Measurements from ENCODE around the gene RRAD. TPM values are rescaled to one million over a fixed set of nuclear protein-coding genes. Genes with fewer than 3 reads are reported as not detected.

Gene RRAD
- polyA plus RNA-seq, 1 donor from 2014 or later, result 1.0 TPM

DNA sequence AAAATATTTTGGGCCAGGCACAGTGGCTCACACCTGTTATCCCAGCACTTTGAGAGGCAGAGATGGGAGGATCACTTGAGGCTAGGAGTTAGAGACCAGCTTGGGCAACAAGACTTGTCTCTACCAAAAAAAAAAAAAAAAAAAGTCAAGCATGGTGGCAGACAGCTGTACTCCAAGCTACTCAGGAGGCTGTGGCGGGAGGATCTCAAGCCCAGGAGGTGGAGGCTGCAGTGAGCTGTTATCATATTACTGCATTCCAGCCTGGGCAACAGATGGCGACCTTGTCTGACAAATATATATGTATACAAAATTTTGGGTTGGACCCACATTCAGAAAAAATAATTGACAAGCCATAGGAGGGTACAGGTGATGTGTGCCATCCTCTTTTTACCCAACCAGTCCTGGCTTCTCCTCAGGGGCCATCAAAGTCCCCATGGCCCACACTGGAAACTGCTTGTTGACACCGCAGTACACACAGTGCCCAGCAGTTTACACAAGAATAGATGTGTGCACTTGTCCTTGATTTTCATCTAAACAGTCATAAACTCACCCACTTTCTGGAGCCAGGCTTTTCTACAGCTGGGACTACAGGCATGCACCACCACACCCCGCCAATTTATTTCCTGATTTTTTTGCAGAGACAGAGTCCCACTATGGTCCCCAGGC, 11.7 kb upstream of the RRAD start:
- Histone ChIP-seq H3K4me2 (ENCODE audit: low read length) (no peak overlapping the region), H3K79me2 (replicated peaks; ENCODE audit: insufficient read depth, low read length) (peaks cover 10% of the 10 kb centered on the region)

DNA sequence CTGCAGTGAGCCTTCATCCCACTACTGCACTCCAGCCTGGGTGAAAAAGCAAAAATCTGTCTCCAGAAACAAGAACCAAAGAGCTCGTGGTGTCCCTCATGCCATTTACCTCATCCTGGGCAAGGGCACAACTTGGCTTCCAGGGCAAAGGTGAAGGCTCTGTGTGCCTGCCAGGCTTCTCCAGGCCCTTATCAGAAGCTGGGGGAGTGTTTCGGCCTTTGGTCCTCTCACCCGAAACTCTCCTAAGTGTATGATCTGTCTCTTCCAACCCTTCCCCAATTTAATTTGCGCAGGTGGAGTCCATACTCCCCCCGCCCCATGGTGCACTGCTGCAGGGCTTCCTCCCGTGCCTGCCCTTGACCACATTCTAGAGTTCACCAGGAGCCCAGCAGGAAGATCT, 11.1 kb upstream of the RRAD start:
- H3F3A ChIP-seq (ENCODE audit: insufficient read depth, low read length, poor library complexity, severe bottlenecking), result no peaks in the 10 kb centered on the region
- TF ChIP-seq MXI1 (conservative IDR thresholded peaks at IDR 0.05; ENCODE audit: poor library complexity, severe bottlenecking) (no peak), TAF1 (IDR thresholded peaks at IDR 0.05; ENCODE audit: low read depth) (no peak), POLR2AphosphoS5 (IDR thresholded peaks at IDR 0.05) (no peak), EZH2 (IDR thresholded peaks at IDR 0.05; ENCODE audit: borderline replicate concordance, insufficient read depth, low read length, poor library complexity, severe bottlenecking) (no peak), SMC3 (conservative IDR thresholded peaks at IDR 0.05; ENCODE audit: poor library complexity) (no peak), RAD21 (conservative IDR thresholded peaks at IDR 0.05) (no peak), EP300 (conservative IDR thresholded peaks at IDR 0.05; ENCODE audit: poor library complexity, severe bottlenecking) (no peak)
- TF ChIP-seq, protein P1, sequence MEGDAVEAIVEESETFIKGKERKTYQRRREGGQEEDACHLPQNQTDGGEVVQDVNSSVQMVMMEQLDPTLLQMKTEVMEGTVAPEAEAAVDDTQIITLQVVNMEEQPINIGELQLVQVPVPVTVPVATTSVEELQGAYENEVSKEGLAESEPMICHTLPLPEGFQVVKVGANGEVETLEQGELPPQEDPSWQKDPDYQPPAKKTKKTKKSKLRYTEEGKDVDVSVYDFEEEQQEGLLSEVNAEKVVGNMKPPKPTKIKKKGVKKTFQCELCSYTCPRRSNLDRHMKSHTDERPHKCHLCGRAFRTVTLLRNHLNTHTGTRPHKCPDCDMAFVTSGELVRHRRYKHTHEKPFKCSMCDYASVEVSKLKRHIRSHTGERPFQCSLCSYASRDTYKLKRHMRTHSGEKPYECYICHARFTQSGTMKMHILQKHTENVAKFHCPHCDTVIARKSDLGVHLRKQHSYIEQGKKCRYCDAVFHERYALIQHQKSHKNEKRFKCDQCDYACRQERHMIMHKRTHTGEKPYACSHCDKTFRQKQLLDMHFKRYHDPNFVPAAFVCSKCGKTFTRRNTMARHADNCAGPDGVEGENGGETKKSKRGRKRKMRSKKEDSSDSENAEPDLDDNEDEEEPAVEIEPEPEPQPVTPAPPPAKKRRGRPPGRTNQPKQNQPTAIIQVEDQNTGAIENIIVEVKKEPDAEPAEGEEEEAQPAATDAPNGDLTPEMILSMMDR (IDR thresholded peaks at IDR 0.05; ENCODE audit: poor library complexity, severe bottlenecking), result no peak
- TF ChIP-seq, protein P2, sequence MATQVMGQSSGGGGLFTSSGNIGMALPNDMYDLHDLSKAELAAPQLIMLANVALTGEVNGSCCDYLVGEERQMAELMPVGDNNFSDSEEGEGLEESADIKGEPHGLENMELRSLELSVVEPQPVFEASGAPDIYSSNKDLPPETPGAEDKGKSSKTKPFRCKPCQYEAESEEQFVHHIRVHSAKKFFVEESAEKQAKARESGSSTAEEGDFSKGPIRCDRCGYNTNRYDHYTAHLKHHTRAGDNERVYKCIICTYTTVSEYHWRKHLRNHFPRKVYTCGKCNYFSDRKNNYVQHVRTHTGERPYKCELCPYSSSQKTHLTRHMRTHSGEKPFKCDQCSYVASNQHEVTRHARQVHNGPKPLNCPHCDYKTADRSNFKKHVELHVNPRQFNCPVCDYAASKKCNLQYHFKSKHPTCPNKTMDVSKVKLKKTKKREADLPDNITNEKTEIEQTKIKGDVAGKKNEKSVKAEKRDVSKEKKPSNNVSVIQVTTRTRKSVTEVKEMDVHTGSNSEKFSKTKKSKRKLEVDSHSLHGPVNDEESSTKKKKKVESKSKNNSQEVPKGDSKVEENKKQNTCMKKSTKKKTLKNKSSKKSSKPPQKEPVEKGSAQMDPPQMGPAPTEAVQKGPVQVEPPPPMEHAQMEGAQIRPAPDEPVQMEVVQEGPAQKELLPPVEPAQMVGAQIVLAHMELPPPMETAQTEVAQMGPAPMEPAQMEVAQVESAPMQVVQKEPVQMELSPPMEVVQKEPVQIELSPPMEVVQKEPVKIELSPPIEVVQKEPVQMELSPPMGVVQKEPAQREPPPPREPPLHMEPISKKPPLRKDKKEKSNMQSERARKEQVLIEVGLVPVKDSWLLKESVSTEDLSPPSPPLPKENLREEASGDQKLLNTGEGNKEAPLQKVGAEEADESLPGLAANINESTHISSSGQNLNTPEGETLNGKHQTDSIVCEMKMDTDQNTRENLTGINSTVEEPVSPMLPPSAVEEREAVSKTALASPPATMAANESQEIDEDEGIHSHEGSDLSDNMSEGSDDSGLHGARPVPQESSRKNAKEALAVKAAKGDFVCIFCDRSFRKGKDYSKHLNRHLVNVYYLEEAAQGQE (IDR thresholded peaks at IDR 0.05; ENCODE audit: borderline replicate concordance), result no peak
- H3K79me2 ChIP-seq (replicated peaks; ENCODE audit: insufficient read depth, low read length), result peaks cover 10% of the 10 kb centered on the region
- no peaks in the 10 kb centered on the region for H3K27me3 ChIP-seq (ENCODE audit: insufficient read depth, low read depth, low read length)
- H3K9me3 ChIP-seq (ENCODE audit: low read length), result no peaks in the 10 kb centered on the region
- peaks cover 5% of the 10 kb centered on the region for H4K20me1 ChIP-seq (ENCODE audit: insufficient read depth)
- peak overlapping the region; percentile 99 for H3K4me3 ChIP-seq (ENCODE audit: low read length)
- H3K27ac ChIP-seq (ENCODE audit: low read length), result no peak overlapping the region
- no peak overlapping the region for H3K9ac ChIP-seq (ENCODE audit: low read length)
- no peak overlapping the region for H3K4me2 ChIP-seq (ENCODE audit: low read length)
- H3K36me3 ChIP-seq (ENCODE audit: insufficient read depth, low read length), result no peaks in the 10 kb centered on the region
- H2AFZ ChIP-seq (ENCODE audit: low read depth, low read length), result no peak overlapping the region
- H3K9me2 ChIP-seq (ENCODE audit: insufficient read depth, low read length), result no peaks in the 10 kb centered on the region

More for the DNA sequence above, 11.7 kb upstream of the RRAD start:
- no peak overlapping the region for H2AFZ ChIP-seq (ENCODE audit: low read depth, low read length)
- peaks cover 5% of the 10 kb centered on the region for H4K20me1 ChIP-seq (ENCODE audit: insufficient read depth)
- no peaks in the 10 kb centered on the region for H3K9me3 ChIP-seq (ENCODE audit: low read length)
- H3K36me3 ChIP-seq (ENCODE audit: insufficient read depth, low read length), result no peaks in the 10 kb centered on the region
- H3K9ac ChIP-seq (ENCODE audit: low read length), result no peak overlapping the region
- H3K27ac ChIP-seq (ENCODE audit: low read length), result no peak overlapping the region
- peak overlapping the region; percentile 99 for H3K4me3 ChIP-seq (ENCODE audit: low read length)
- H3F3A ChIP-seq (ENCODE audit: insufficient read depth, low read length, poor library complexity, severe bottlenecking), result no peaks in the 10 kb centered on the region
- TF ChIP-seq, protein P2 (IDR thresholded peaks at IDR 0.05; ENCODE audit: borderline replicate concordance), result no peak
- no peak for TF ChIP-seq RAD21 (conservative IDR thresholded peaks at IDR 0.05)
- no peak for TF ChIP-seq EP300 (conservative IDR thresholded peaks at IDR 0.05; ENCODE audit: poor library complexity, severe bottlenecking)
- no peak for TF ChIP-seq SMC3 (conservative IDR thresholded peaks at IDR 0.05; ENCODE audit: poor library complexity)
- no peak for TF ChIP-seq TAF1 (IDR thresholded peaks at IDR 0.05; ENCODE audit: low read depth)
- TF ChIP-seq, protein P1 (IDR thresholded peaks at IDR 0.05; ENCODE audit: poor library complexity, severe bottlenecking), result no peak
- no peak for TF ChIP-seq EZH2 (IDR thresholded peaks at IDR 0.05; ENCODE audit: borderline replicate concordance, insufficient read depth, low read length, poor library complexity, severe bottlenecking)
- TF ChIP-seq MXI1 (conservative IDR thresholded peaks at IDR 0.05; ENCODE audit: poor library complexity, severe bottlenecking), result no peak
- no peak for TF ChIP-seq POLR2AphosphoS5 (IDR thresholded peaks at IDR 0.05)
- H3K27me3 ChIP-seq (ENCODE audit: insufficient read depth, low read depth, low read length), result no peaks in the 10 kb centered on the region
- no peaks in the 10 kb centered on the region for H3K9me2 ChIP-seq (ENCODE audit: insufficient read depth, low read length)
